Measurements from ENCODE around the gene COL15A1.

Gene COL15A1

GRCh38 chr9:99108131-99108530, 164.4 kb downstream of the COL15A1 start:
- no peak for DNase-seq (ENCODE audit: low read depth)

GRCh38 chr9:99109522-99109921, 165.8 kb downstream of the COL15A1 start:
- peak; percentile 60 for DNase-seq (ENCODE audit: low read depth)

GRCh38 chr9:99112750-99113413, 169.2 kb downstream of the COL15A1 start:
- no peak for DNase-seq (ENCODE audit: low read depth)

- no peak for DNase-seq (ENCODE audit: low read depth)
These were observed 169.8 kb downstream of the COL15A1 start for GRCh38 chr9:99113414-99114048.

GRCh38 chr9:99114049-99114440, 170.3 kb downstream of the COL15A1 start:
- no peak for DNase-seq (ENCODE audit: low read depth)

GRCh38 chr9:99114846-99115500, 171.3 kb downstream of the COL15A1 start:
- no peak for DNase-seq (ENCODE audit: low read depth)

GRCh38 chr9:99116003-99116411, 172.3 kb downstream of the COL15A1 start:
- DNase-seq (ENCODE audit: low read depth), result no peak

GRCh38 chr9:99118782-99119466, 175.2 kb downstream of the COL15A1 start:
- no peak for DNase-seq (ENCODE audit: low read depth)

GRCh38 chr9:99119976-99120655, 176.4 kb downstream of the COL15A1 start:
- no peak for DNase-seq (ENCODE audit: low read depth)
